Body of pancreas (tissue), 4 donors: ENCODE results near the gene SUN3. TPM values are rescaled to one million over a fixed set of nuclear protein-coding genes. Genes with fewer than 3 reads are reported as not detected.

ENCODE experiments used
- ATAC-seq: fragments of 150-250 bp; one replicate; pipeline ENCODE4 v1.9.1; 2016
- DNase-seq, 4 donors: peaks; one replicate each; pipeline ENCODE4 v3.0.0-alpha.2; 2019
- H3K27ac ChIP-seq, 4 donors: fragments of 200-600 bp; sonication (generic); 1 replicate in 3 of 4; 2 replicates in 1 of 4; pipeline versions ENCODE4 v1.5.1 to v1.6.1; 2016 to 2019; ENCODE audit warnings: mild to moderate bottlenecking in 1 of 4, mixed read lengths in 1 of 4, moderate library complexity in 1 of 4
- H3K27me3 ChIP-seq, 2 donors: fragments of 200-600 bp; sonication (generic); one replicate each; pipeline ENCODE4 v1.6.0; 2016; ENCODE audit warnings: mild to moderate bottlenecking in 1 of 2
- H3K36me3 ChIP-seq, 2 donors: fragments of 200-600 bp; sonication (generic); replicated peaks in 1 of 2; 2 replicates each; pipeline ENCODE4 v1.5.1; 2016; ENCODE audit warnings: low read depth in 2 of 2; ENCODE audit not compliant: insufficient read depth in 1 of 2
- H3K4me1 ChIP-seq: fragments of 200-600 bp; sonication (generic); one replicate; pipeline ENCODE4 v1.6.0; 2016
- H3K4me3 ChIP-seq, 2 donors: fragments of 200-600 bp; sonication (generic); 1 replicate in 1 of 2; 2 replicates in 1 of 2; pipeline ENCODE4 v1.5.1; 2016 to 2019
- H3K9me3 ChIP-seq, 3 donors: fragments of 200-600 bp; sonication (generic); 1 replicate in 2 of 3; 2 replicates in 1 of 3; pipeline ENCODE4 v1.5.1; 2016
- CTCF ChIP-seq, 7 experiments: fragments of 450-650 bp in 4 of 7; fragments of 200-600 bp in 3 of 7; sonication (generic) in 3 of 7; IDR thresholded peaks; one replicate each; pipeline ENCODE4 v1.5.1; 2016 to 2019; ENCODE audit warnings: antibody characterized with exemption in 7 of 7
- POLR2A ChIP-seq, 3 donors: fragments of 450-650 bp; IDR thresholded peaks; one replicate each; pipeline ENCODE4 v1.6.1; 2016; ENCODE audit warnings: antibody characterized with exemption in 3 of 3, mild to moderate bottlenecking in 2 of 3
- WGBS, 2 donors: methylation state at CpG; one replicate each; pipeline ENCODE4 v1.1.5; 2017; 5-methylcytosine and 5-hydroxymethylcytosine counted together
- intact Hi-C: fragments of 100-400 bp; cut with DNase I; formaldehyde crosslinking; loops from one replicate; pipeline ENCODE4 v1.15.1; 2023
- total RNA-seq, 2 donors: library from RNA; depleted of rRNA; stranded (reverse); fragments of >200 nt; gene quantifications; one replicate each; pipeline ENCODE4 v1.1.0, GENCODE V29; 2016

SUN3 gene
- total RNA-seq, 2 donors from 2014 or later = not detected

GRCh38 chr7:47949703-47950102 lies 79.2 kb downstream of the SUN3 start:
- intact Hi-C loops = no loop called here
- no peak overlapping the region for H3K27ac ChIP-seq
- H3K9me3 ChIP-seq = no peaks in the 10 kb centered on the region
- ATAC-seq = no peak
- H3K4me3 ChIP-seq = no peak overlapping the region
- H3K27me3 ChIP-seq = no peaks in the 10 kb centered on the region
- no peak for DNase-seq
- TF ChIP-seq CTCF (IDR thresholded peaks at IDR 0.05) (no peak), POLR2A (IDR thresholded peaks at IDR 0.05) (no peak)
- no peaks in the 10 kb centered on the region for H3K4me1 ChIP-seq
- WGBS, 2 donors = 71 to 77% methylated on average over 4 of the region's 4 CpGs
- H3K36me3 ChIP-seq = peaks cover 0 to 2% of the 10 kb centered on the region in 2 donors

DNA sequence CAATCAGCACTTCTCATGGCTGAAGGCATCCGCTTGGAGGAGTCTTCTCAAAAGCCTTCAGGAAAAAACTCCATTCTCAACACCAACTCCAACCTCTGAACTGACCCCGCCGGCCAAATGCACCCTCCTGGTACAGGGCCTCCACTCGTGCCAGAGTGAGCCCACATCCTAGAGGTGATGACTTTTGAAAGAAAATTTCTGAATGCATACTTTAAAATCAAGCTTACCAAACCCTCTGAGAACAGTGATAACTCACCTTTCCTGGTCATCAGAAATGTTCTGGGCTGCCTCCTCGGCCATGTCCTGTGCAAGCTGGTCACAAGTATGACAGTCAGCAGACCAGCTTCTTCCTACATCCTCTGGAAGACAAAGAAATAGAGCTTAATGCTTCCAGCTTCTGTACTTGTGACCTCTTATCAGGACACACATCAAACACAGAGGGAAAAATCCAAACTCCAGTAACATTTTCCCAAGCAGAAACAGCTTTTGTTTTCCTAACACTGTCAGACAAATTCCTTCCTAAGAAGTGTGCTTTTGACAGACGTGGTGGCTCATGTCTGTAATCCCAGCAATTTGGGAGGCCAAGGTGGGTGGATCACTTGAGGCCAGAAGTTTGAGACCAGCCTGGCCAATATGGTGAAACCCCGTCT lies 80.6 kb downstream of the SUN3 start, which contains the start of gene PKD1L1:
Gene PKD1L1 (minus strand): TSS at position 326 of the 650 bp plus-strand sequence. CDS start 26 bp downstream, at position 300.
- WGBS, 2 donors = 78 to 85% methylated on average over 7 of the region's 7 CpGs
- no peak for ATAC-seq

DNA sequence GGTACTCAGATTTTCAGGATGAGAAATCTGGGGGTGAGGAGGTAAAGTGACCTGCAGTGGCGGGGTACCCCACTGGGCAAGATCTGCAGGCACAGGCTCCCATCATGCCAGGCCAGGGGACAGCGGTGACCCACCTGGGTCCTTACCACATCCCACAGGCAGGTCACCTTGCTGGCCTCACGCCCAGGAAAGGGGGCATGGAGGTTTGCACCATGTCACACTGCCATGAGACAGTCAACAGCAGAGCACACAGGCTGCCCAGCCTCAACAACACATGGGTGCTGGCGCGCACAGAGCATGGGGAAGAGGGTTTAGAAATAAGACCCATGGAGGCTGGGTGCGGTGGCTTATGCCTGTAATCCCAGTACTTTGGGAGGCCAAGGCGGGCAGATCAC lies 81.6 kb downstream of the SUN3 start:
- Histone ChIP-seq H3K36me3 (no peaks in the 10 kb centered on the region), H3K27ac (no peak overlapping the region), H3K4me3 (no peak overlapping the region), H3K9me3 (no peaks in the 10 kb centered on the region), H3K4me1 (no peaks in the 10 kb centered on the region), H3K27me3 (no peaks in the 10 kb centered on the region)
- no peak for ATAC-seq
- intact Hi-C loops = no loop called here
- WGBS, 2 donors = 91% methylated on average over 3 to 7 of the region's 7 CpGs
- DNase-seq = no peak
- TF ChIP-seq POLR2A (IDR thresholded peaks at IDR 0.05) = no peak
- TF ChIP-seq CTCF (IDR thresholded peaks at IDR 0.05) = no peak

More for the DNA sequence above, 80.6 kb downstream of the SUN3 start, which contains the start of gene PKD1L1:
- TF ChIP-seq CTCF (IDR thresholded peaks at IDR 0.05) (no peak), POLR2A (IDR thresholded peaks at IDR 0.05) (no peak)
- DNase-seq = no peak
- Histone ChIP-seq H3K36me3 (no peaks in the 10 kb centered on the region), H3K27me3 (no peaks in the 10 kb centered on the region), H3K4me1 (no peaks in the 10 kb centered on the region), H3K9me3 (no peaks in the 10 kb centered on the region), H3K27ac (no peak within 1 kb of the TSS), H3K4me3 (no peak within 1 kb of the TSS)
- intact Hi-C loops = no loop called here

GRCh38 chr7:47946581-47947354 lies 82.1 kb downstream of the SUN3 start:
- 60 to 67% methylated on average over 7 of the region's 7 CpGs for WGBS, 2 donors
- H3K36me3 ChIP-seq = no peaks in the 10 kb centered on the region
- H3K4me1 ChIP-seq = no peaks in the 10 kb centered on the region
- ATAC-seq = no peak
- no peak for DNase-seq
- intact Hi-C loops = no loop called here
- no peak overlapping the region for H3K4me3 ChIP-seq
- TF ChIP-seq POLR2A (IDR thresholded peaks at IDR 0.05) (no peak), CTCF (IDR thresholded peaks at IDR 0.05) (no peak)
- no peak overlapping the region for H3K27ac ChIP-seq
- no peaks in the 10 kb centered on the region for H3K27me3 ChIP-seq
- H3K9me3 ChIP-seq = no peaks in the 10 kb centered on the region
